Progenitor cell of endocrine pancreas (in vitro differentiated cells): ENCODE data around the gene RPRML. TPM values are rescaled to one million over a fixed set of nuclear protein-coding genes. Genes with fewer than 3 reads are reported as not detected.
"Not testable (repeated sequence)": the region's sequence is repeated elsewhere in the genome, so short reads cannot be mapped to it uniquely, and the experiment has no call there.

Source experiments
- DNase-seq: peaks from one replicate; pipeline ENCODE4 v3.0.0; 2021; ENCODE audit warnings: low spot score; ENCODE audit not compliant: unreplicated experiment
- H3K27ac Mint-ChIP-seq: 2 replicates; pipeline ENCODE4 v1.8.0; 2021; ENCODE audit warnings: mild to moderate bottlenecking, moderate library complexity, mixed read lengths
- H3K27me3 Mint-ChIP-seq: 2 replicates; pipeline ENCODE4 v1.8.0; 2021; ENCODE audit warnings: mixed read lengths
- H3K36me3 Mint-ChIP-seq: 2 replicates; pipeline ENCODE4 v1.8.0; 2022; ENCODE audit warnings: mixed read lengths; ENCODE audit not compliant: insufficient read depth
- H3K4me1 Mint-ChIP-seq: 2 replicates; pipeline ENCODE4 v1.8.0; 2021; ENCODE audit warnings: low read depth, mixed read lengths
- H3K4me3 Mint-ChIP-seq: 2 replicates; pipeline ENCODE4 v1.8.0; 2021; ENCODE audit warnings: low read depth, mild to moderate bottlenecking, moderate library complexity, mixed read lengths
- H3K9me3 Mint-ChIP-seq: 2 replicates; pipeline ENCODE4 v1.8.0; 2021; ENCODE audit warnings: low read depth, mixed read lengths
- total RNA-seq: library from RNA; stranded (reverse); gene quantifications from 2 replicates; pipeline ENCODE4 v1.2.1, GENCODE V29; 2021
- TF ChIP-seq, protein P1 (sequence below): fragments of 200-600 bp; sonication (generic); IDR thresholded peaks from one replicate; pipeline ENCODE4 v1.5.0; 2021; ENCODE audit warnings: antibody characterized with exemption, mild to moderate bottlenecking; ENCODE audit not compliant: unreplicated experiment

Gene RPRML
- total RNA-seq, 1 donor from 2014 or later = not detected

DNA sequence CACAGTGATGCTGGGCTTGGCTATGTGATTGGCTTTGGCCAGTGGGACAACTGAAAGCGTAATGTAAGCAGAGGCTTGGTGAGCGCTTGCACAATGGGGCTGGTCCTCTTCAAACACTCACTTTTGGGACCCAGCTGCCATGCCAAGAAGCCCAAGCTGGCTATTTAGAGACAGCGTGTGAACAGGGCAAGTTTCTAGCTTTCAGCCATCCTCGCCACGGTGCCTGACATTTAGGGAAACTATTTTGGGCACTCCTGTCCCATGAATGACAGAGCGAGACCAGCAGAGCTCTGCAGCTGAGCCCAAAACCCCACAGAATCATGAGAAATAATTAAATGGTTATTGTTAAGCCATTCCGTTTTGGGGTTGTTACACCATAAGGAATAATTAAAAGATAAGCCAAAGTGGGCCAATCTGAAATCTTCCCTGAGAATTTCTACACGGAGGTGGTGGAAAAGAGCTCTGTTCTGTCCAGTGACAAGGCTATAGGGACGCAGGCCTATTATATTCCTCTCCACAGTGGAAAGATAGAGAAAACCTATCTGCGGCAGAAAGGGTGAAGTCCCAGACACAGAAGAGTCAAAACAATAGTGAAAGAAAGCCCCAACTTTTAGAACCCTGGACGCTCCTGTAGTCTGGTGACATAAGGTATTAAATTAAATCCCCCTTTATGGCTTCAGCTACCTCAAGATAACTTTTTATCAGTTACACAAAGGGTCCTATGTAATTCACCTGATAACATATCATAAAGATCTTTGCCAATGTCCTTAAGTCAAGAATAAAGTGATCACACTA is 10.8 kb upstream of the RPRML start:
- TF ChIP-seq, protein P1, sequence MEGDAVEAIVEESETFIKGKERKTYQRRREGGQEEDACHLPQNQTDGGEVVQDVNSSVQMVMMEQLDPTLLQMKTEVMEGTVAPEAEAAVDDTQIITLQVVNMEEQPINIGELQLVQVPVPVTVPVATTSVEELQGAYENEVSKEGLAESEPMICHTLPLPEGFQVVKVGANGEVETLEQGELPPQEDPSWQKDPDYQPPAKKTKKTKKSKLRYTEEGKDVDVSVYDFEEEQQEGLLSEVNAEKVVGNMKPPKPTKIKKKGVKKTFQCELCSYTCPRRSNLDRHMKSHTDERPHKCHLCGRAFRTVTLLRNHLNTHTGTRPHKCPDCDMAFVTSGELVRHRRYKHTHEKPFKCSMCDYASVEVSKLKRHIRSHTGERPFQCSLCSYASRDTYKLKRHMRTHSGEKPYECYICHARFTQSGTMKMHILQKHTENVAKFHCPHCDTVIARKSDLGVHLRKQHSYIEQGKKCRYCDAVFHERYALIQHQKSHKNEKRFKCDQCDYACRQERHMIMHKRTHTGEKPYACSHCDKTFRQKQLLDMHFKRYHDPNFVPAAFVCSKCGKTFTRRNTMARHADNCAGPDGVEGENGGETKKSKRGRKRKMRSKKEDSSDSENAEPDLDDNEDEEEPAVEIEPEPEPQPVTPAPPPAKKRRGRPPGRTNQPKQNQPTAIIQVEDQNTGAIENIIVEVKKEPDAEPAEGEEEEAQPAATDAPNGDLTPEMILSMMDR = no peak
- H3K36me3 Mint-ChIP-seq = no peaks in the 10 kb centered on the region
- H3K27ac Mint-ChIP-seq = no peak overlapping the region
- H3K4me1 Mint-ChIP-seq = peaks cover 2% of the 10 kb centered on the region
- peaks cover 31% of the 10 kb centered on the region for H3K27me3 Mint-ChIP-seq
- H3K9me3 Mint-ChIP-seq = no peaks in the 10 kb centered on the region
- no peak overlapping the region for H3K4me3 Mint-ChIP-seq
- DNase-seq = no peak

DNA sequence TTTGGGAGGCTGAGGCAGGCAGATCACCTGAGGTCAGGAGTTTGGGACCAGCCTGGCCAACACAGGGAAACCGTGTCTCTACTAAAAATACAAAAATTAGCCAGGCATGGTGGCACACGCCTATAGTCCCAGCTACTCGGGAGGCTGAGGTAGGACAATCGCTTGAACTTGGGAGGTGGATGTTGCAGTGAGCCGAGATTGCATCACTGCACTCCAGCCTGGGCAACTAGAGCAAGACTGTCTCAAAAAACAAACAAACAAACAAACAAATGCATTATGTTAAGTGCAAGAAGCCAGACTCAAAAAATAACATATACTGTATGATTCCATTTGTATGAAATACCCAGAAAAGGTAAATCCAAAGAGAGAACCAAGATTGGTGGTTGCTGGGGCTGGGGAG is 8.9 kb upstream of the RPRML start:
- H3K27me3 Mint-ChIP-seq = peaks cover 40% of the 10 kb centered on the region
- DNase-seq, H3K27ac Mint-ChIP-seq, H3K4me3 Mint-ChIP-seq, H3K4me1 Mint-ChIP-seq, H3K36me3 Mint-ChIP-seq, H3K9me3 Mint-ChIP-seq: not testable (repeated sequence)

GRCh38 chr17:46986366-46986765 is 7.3 kb upstream of the RPRML start:
- Mint-ChIP-seq H3K36me3 (no peaks in the 10 kb centered on the region), H3K27ac (no peak overlapping the region), H3K4me1 (peaks cover 3% of the 10 kb centered on the region), H3K4me3 (no peak overlapping the region), H3K27me3 (peaks cover 56% of the 10 kb centered on the region), H3K9me3 (no peaks in the 10 kb centered on the region)
- TF ChIP-seq, protein P1 = no peak
- no peak for DNase-seq

DNA sequence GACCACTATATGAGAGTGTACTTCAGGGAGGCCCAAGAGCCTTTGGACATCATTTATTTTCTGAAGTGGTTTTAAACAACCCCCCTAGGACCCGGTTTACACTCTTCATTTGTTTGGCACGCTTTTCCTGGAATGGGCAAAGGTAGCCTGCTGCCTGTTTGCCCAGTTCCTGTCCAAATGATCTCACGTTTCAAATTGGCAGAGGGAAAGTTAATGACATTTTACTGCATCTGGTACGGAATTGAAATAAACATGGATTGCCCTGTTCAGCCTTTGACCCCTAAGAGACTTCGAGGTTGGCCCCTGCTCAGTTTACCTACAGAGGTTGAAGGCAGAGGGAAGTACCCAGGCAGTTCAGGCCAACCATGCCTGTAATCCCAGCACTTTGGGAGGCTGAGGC is 5.8 kb upstream of the RPRML start:
- no peaks in the 10 kb centered on the region for H3K36me3 Mint-ChIP-seq
- H3K27me3 Mint-ChIP-seq = peaks cover 63% of the 10 kb centered on the region
- H3K4me1 Mint-ChIP-seq = peaks cover 3% of the 10 kb centered on the region

GRCh38 chr17:46984341-46984740 is 5.3 kb upstream of the RPRML start:
- Mint-ChIP-seq H3K4me1 (peaks cover 4% of the 10 kb centered on the region), H3K27ac (no peak overlapping the region), H3K36me3 (no peaks in the 10 kb centered on the region), H3K27me3 (peaks cover 65% of the 10 kb centered on the region), H3K9me3 (no peaks in the 10 kb centered on the region), H3K4me3 (no peak overlapping the region)
- no peak for DNase-seq
- TF ChIP-seq, protein P1 = no peak

More for the DNA sequence above, 5.8 kb upstream of the RPRML start:
- H3K27ac Mint-ChIP-seq = no peak overlapping the region
- TF ChIP-seq, protein P1 = no peak
- H3K9me3 Mint-ChIP-seq = no peaks in the 10 kb centered on the region
- DNase-seq = no peak
- H3K4me3 Mint-ChIP-seq = no peak overlapping the region

GRCh38 chr17:46983782-46984181 is 4.7 kb upstream of the RPRML start:
- no peaks in the 10 kb centered on the region for H3K9me3 Mint-ChIP-seq
- no peak for DNase-seq
- peaks cover 64% of the 10 kb centered on the region for H3K27me3 Mint-ChIP-seq
- H3K4me3 Mint-ChIP-seq = no peak overlapping the region
- H3K4me1 Mint-ChIP-seq = peaks cover 4% of the 10 kb centered on the region
- H3K27ac Mint-ChIP-seq = no peak overlapping the region
- TF ChIP-seq, protein P1 = no peak
- H3K36me3 Mint-ChIP-seq = no peaks in the 10 kb centered on the region
